ENCODE data around the gene ALDH6A1.

DNA sequence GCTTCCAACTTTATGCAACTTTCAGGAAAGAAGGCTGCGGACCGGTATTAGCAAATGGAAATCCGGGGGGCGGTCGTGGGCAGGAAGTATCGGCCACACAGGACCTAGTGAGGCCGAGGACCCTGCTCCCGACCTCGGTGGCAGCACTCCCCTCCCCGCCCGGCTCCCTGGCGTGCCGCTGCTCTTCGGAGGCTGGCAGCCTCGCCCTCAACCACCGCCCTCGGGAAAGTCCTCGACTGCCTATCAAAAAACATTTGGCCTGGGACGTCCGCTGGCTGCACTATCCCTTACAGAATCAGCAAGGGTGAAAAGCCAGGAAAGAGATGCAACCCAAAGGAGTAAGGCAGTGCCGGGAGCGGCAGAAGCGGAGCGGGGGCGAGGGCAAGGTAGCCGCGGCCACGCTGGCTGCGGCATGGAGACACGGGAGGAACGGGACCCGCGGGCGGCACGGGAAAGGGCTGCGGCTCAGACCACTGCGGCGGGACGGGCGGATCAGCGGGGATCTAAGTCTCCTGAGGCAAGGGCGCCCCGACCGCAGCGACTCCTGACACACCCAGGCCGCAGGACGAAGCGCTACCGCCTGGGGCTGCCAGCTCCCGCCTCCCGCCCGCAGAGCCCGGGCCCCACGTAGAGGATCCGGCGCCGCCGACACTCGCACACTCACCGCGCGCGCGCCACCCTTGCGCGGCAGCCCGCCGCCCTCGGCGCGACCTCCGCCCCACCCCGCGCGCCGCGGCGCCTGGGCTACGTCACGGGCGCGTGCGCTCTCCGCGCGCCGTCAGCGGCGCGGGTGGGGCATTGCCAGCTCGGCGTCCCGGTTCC, 65.5 kb downstream of the ALDH6A1 start, which contains the start of the genes BBOF1 and ENTPD5:
- TF ChIP-seq, protein P1, sequence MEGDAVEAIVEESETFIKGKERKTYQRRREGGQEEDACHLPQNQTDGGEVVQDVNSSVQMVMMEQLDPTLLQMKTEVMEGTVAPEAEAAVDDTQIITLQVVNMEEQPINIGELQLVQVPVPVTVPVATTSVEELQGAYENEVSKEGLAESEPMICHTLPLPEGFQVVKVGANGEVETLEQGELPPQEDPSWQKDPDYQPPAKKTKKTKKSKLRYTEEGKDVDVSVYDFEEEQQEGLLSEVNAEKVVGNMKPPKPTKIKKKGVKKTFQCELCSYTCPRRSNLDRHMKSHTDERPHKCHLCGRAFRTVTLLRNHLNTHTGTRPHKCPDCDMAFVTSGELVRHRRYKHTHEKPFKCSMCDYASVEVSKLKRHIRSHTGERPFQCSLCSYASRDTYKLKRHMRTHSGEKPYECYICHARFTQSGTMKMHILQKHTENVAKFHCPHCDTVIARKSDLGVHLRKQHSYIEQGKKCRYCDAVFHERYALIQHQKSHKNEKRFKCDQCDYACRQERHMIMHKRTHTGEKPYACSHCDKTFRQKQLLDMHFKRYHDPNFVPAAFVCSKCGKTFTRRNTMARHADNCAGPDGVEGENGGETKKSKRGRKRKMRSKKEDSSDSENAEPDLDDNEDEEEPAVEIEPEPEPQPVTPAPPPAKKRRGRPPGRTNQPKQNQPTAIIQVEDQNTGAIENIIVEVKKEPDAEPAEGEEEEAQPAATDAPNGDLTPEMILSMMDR (IDR thresholded peaks at IDR 0.05) = no peak
- TF ChIP-seq EZH2 (IDR thresholded peaks at IDR 0.05; ENCODE audit: borderline replicate concordance, insufficient read depth, low read depth, low read length, poor library complexity, severe bottlenecking) = no peak

Data from B cell (primary cell).